NCI-H345 treated with DMSO at 0.1 percent for 48 hours (cell line): Measurements from ENCODE around the gene ESPN.

Source experiments
- DNase-seq: peaks from one replicate; lab custom pipeline; 2025; ENCODE audit not compliant: unreplicated experiment; lab: John Stamatoyannopoulos, UW

ESPN gene

DNA sequence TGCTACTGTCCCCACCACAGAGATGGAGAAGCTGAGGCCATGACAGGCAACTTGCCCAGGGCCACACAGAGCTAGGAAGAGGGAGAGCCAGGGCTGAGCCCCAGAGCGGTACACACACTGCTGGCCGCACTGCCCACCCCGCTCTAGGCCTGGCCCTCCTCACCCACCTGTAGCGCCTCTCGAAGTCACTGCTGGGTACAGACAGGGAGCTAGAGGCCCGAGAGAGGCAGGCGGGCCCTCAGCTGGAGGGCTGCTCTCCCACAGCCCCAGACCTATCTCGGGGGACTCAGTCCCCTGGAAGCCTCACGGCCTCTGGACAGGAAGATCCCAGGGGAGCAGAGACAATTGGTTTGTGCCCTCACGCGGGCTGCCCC, 84.2 kb downstream of the ESPN start:
- no peak for DNase-seq

DNA sequence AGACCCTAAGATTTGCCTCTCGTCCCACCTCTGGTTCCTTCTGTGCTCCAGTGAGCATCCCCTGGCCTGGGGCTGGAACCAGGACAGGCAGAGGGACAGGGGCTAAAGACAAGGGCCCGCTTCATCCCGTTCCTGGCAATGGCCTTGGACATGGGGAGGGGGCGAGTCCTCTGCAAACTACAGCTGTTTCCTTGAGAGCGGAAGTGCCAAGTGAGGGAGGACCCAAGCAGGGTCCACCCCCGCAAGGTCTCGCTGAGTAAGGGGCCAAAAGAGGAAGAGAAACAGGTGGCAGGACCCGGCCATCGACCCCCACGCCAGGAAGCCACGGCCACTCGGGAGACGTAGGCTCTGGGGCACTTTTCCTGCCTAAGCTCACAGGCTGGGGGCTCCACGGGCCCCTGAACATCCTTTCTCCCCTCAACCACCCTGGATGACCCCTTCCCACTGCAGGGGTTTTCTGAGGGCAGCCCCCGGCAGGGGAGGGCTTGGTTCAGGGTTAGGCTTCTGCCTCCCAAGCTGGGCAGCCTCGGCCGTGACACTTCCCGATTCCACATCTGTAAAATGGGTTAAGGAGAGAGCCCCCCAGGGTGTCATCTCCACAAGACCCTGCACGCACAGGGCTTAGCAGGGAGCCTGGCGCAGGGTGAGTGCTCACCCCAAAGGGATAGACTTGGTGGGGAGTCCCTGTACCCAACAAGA, 84.8 kb downstream of the ESPN start:
- DNase-seq, result no peak

DNA sequence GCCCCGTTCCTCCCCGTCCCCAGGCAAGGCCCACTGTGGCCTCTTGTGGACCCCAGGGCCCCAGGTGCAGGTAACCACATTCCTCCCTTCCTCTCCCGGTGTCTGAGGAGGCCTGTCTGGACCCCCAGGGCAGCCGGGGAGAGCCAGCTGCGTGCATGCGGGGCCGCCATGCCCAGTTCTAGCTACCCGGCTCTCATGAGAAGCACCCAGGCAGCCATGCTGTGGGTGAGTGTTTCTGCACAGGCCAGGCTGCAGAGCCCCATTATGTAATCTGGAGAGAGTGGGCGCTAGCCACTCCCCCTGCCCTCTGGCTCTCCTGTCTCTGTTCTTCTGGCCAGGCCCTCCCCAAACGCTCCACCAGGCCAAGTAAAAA, 85.3 kb downstream of the ESPN start:
- DNase-seq, result no peak

DNA sequence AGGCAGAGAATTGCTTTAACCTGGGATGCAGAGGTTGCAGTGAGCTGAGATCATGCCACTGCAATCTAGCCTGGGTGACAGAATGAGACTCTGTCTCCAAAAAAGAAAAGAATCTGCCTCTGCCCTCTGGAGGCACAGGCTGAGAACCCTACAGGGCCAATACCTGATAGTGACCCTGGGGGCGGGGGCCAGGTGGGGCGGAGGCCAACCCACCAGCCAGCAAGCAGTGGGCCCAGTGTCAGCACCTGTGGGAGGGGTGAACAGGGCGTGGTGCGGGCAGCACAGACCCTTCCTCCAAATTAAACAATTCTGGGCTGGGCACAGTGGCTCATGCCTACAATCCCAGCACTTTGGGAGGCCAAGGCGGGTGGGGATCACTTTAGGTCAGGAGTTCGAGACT, 85.9 kb downstream of the ESPN start:
- no peak for DNase-seq
